Midbrain (tissue), 1 donor: ENCODE results near the gene ATG7.
"Not testable (repeated sequence)": the region's sequence is repeated elsewhere in the genome, so short reads cannot be mapped to it uniquely, and the experiment has no call there.

ENCODE experiments used
- DNase-seq: peaks from one replicate; lab custom pipeline; 2025; lab: John Stamatoyannopoulos, UW

Gene ATG7

DNA sequence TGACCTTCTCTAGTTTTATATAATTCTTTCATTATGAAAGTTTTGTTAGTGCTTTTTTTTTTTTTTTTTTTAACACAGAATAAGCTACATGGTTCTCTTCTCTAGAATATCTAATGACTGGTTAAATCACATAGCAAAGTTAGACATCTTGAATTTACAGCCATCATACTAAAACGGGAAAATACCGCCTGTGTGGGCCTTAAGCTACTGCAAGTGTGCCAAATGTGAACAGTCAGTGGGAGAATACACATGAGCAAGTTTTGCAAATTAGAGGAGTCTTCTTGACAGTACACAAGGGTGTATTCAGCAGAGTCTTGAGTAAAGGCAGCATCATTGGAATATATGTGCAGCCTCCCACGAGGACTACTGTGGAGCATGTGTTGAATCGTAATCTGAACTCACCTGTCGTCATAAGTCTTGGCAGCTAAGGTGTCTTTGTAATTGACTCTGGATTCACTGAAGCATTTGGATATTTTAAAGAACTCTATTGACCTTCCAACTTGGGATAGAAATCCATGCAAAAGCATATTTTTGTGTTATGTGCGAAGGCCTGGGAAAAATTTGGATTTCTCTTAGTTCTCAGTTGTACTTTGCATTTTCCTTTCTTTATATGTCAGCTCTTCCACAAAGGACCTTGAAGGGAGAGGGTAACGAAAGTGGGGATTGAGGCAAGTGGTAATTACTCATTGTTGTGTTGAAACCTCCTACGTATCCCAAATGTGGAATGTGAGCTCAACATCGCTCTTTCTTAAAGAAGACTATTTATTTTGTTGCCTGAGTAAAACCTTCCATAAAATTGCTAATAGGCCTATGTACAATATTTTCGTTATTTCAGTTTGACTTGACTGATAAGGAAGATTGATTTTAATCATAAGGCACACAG, 117.4 kb downstream of the ATG7 start:
- no peak for DNase-seq

DNA sequence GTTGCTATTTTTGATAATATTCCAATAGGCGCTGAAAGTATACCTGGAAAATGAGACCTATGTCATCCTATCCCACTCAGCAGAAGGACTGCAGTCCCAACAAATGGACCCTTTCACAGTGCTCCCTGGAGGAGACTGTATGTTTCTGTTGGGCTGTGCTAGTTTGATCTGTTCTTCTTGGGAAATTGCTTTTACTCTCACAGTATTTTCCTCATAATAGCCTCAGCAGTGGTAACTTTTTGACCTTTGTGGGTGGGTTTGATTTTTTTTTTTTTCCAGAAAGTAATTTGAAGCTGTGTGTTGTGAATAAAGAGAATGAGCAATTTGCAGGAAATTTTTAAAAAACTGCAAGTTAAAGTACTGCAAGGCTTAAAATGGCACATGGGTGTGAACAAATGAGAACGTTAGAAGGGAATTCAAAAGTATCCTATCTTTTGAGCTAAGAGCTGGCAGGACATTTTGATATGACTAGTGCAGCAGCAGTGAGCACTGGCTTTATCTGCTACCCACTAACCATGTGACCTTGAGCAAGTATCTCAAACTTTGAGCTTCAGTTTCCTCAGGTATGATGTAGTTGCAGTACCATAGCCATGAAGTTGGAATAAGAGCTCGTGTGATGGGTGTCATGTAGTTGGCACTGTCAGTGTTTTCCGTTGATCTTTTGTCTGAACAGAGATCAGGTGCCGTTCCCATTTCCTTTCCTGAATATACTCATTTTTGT, 118.4 kb downstream of the ATG7 start:
- DNase-seq, result no peak

DNA sequence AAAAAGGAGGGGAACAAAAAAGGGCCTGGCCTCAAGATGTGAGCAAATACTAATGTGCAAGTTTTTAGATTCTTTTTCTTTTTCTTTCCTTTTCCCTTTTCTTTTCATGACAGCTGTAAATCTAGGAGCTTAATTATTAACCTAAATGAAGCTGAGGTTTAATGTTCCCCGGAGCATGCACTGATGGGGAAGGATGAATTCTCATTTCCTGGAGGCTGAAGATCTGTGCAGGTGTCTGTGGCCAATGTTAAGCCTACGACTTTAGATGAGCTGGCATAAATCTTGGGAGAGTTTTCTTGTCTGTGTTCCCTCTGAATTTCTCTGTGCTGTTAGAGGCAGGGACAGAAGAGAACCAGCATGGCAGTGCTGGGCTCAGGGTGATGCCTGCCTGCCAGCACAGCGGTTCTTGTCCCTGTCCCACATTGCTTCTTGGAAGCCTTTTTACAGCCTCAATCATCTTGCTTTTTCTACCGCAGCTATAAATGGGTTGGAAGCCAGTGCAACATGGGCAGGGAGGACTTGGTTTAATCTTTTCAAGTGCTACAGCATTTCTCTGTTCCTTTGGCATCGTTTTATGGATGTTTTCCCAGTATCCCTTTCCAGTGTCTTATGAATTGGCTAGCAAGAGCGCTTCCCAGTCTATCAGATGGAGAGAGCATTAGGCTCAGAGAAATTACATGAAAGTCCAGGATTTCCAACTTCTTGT, 119.1 kb downstream of the ATG7 start:
- DNase-seq, result no peak

DNA sequence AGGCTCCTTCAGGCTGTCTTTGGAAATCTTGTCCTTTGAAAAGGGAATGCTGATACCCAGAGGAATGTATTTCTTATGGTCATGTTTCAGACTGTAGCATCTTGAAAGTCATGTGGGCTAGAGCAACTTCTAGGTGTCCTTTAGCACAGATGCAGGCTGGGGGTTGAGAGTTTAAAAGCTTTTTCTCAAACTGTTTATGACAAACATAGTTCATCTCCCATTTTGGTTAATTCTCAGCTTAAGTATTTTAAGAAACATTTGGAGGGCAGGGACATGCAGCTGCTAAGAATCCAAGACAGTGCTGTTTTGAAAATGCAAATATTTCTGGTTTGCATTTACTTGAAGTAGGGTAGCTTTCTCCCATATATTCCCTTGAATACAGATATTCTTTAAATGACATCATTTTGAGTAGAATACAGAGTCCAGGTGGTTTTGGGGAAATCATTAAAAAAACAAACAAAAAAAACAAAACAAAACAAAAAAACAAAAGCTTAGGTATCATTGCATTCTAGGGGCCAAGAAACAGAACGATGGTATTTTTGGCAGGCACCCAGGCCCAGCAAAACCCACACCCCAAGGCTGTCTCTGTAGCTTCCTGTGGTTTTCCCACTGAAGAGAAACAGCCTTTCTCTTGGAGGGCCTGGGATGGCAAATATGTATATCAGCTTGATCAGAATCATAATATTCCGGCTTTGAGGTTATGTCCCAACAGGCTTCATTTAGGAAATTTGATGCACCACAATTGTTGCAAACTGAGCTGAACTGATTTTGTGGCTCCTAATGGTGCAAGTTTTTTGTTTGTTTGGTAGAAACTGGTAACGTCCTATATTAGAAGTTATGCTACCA, 120.0 kb downstream of the ATG7 start:
- DNase-seq, result no peak

DNA sequence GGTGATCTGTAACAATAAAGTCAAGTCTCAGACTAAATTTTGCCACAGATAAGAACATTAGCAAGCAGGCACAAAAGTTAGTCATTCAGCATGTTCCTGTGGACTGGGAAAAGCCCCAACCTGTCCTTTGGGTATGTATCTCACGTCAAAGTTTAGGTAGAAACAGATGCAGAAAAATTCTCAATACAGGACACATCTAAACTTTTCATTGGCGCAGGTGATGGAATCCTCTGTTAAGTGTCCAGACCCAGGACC, 120.6 kb downstream of the ATG7 start:
- DNase-seq, result no peak

DNA sequence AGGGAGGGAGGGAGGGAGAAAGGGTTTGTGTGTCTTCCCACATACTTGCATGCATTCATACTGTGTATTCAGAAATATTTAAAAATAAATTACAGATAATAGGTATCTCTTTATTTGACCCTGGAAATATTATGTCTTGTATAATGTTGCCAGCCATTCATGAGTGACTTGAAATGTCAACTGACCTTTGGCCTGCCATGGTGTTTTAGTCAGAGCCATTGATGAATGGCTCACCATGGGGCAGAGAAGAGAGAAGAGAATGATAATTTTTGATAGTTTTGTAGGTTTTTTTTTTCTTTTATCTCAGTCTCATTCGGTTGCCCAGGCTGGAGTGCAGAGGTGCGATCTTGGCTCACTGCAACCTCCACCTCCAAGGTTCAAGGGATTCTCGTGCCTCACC, 121.2 kb downstream of the ATG7 start:
- DNase-seq, result no peak

DNA sequence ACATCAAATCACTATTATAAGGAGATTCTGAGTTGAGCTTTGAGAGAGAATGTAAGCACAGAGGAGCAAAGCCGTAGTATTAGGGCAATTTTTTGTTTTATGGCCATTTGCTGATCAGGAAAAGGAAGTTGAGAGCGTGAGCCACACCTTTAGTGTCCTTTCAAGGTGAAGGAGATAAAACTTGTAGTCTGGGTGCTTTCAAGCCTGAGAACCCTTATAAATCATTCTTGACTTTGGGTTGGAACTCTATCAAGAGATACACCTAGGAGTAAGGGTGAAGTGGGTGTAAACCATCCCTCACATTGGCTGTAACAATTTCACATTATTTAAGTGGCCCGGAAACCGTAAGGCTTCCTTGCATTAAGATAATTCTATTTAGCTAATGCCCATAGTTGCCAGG, 122.2 kb downstream of the ATG7 start:
- no peak for DNase-seq

DNA sequence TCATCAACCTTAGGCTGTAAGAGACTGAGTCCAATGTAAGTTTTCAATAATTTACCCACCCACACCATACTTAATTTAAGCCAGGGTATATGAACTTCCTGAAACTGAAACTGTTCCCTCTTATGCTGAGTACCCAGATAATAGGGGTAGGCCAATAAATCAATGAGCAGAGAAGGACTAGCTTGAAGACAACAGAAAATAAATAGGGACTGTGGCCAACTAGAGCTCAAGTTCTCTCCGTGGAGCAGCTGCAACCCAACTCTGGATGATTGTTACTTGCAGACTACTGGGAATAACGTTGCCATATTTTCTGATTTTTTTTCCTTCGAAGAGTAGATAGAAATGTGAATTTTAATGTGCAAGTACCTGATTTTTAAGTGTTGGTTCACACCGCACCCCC, 128.0 kb downstream of the ATG7 start:
- no peak for DNase-seq

DNA sequence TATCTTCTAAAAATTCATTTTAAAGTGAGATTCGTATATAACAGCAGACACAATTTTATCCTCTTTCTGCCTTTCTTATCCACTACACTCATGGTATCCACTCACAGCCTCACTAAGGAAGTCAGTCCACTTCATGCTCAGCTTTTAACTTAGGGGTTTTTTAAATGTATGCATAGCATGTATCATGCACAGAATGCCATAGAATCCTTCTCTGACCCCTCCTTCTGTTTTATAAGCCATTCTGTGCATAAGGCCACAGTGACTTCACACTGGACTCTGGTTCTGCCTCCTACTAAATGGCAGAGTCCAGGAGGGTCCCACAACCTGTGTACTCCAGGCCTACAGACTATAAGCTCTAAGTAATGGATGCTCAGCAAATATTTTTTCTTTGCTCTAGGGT, 129.2 kb downstream of the ATG7 start:
- DNase-seq, result no peak

DNA sequence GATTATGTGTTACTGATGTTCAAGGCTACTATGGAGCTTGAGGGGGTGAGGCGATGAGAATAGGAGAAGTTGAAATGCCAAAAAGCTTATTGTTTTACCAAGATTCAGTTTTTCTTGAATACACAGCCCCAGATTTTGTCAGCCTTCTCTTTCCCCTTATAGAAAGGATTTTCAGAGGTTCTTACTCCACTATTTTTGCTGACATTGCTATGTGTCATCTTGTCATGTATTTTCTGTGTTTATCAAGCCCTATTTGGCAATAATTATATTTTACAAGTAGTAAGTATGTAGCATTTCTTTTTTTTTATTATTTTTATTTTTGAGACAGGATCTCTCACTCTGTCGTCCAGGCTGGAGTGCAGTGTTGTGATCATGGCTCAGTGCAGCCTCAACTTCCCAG, 133.1 kb downstream of the ATG7 start:
- no peak for DNase-seq

DNA sequence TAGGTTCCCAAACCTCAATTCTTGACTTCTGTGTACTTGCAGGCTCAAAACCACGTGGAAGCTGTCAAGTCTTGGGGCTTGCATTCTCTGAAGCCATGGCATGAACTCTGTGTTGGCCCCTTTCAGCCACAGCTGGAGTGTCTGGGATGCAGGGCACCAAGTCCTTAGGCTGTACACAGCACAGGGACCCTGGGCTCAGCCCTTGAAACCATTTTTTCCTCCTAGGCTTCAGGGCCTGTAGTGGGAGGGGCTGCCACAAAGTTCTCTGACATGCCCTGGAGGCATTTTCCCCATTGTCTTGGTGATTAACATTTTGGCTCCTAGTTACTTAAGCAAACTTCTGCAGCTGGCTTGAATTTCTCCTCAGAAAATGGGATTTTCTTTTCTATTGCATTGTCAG, 135.4 kb downstream of the ATG7 start:
- no peak for DNase-seq

DNA sequence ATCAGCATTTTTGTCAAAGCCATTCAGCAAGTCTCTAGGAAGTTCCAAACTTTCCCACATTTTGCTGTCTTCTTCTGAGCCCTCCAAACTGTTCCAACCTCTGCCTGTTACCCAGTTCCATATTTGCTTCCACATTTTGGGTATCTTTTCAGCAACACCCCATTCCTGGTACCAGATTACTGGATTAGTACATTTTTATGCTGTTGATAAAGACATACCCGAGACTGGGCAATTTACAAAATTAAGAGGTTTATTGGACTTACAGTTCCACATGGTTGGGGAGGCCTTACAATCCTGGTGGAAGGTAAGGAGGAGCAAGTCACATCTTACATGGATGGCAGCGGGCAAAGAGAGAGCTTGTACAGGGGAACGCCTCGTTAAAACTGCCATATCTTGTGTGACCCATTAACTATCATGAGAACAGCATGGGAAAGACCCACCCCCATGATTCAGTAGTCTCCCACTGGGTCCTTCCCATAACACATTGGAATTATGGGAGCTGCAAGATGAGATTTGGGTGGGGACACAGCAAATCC, 136.2 kb downstream of the ATG7 start:
- not testable (repeated sequence) for DNase-seq

DNA sequence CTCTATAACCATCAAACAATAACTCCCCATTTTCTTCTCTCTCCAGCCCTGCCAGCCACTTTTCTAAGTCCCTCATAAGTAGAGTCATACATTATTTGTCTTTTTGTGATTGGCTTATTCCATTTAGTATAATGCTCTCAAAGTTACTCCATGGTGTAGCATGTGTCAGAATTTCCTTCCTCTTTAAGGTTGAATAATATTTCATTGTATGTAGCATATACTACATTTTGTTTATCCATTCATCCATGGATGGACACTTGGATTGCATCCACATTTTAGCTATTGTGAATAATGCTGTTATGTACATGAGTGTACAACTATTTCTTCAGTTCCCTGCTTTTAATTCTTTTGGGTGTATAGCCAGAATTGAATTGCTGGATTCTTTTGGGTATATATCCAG, 138.4 kb downstream of the ATG7 start:
- no peak for DNase-seq

DNA sequence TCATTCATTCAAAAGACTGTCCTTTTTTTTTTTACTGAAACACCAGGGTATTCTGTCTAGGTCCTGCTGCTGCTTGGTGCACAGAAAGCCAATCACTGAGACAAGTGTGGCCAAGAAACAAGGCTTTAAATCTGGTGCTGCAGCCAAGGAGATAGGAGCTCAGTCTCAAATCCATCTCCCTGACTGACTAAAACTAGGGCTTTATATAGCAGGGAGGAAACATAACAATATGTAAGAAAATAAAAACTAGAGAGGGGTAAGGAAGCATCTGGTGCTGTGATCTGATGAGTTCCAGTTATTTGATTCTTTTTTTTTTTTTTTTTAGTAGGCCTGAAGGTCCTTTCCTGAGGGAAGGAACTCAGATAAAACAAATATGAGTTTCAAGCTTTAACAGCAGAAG, 139.8 kb downstream of the ATG7 start:
- DNase-seq, result no peak

DNA sequence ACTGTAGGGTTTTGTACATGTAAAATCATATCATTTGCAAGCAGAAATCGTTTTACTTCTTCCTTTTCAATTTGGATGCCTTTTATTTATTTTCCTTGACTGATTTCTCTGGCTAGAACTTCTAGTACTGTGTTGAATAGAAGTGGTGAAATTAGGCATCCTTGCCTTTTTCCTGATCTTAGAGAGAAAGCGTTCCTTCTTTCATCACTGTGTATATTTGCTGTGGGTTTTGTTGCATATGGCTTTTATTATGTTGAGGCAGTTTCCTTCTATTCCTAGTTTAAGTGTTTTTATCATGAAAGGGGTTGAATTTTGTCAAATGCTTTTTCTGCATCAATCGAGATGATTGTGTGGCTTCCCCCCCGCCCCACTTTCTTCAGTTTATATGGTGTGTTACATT, 140.9 kb downstream of the ATG7 start:
- no peak for DNase-seq

DNA sequence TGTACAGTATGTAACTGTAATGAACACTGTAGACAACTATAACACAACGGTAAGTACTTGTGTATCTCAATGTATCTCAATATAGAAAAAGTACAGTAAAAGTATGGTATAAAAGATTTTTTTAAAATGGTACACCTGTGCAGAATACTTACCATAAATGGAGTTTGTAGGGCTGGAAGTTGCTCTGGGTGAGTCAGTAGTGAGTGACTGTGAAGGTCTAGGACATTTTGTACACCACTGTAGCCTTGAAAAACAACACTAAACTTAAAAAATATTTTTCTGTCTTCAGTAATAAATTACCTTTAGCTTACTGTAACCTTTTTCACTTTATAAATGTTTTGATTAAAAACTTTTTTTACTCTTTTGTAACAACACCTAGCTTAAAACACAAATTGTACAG, 142.9 kb downstream of the ATG7 start:
- no peak for DNase-seq

DNA sequence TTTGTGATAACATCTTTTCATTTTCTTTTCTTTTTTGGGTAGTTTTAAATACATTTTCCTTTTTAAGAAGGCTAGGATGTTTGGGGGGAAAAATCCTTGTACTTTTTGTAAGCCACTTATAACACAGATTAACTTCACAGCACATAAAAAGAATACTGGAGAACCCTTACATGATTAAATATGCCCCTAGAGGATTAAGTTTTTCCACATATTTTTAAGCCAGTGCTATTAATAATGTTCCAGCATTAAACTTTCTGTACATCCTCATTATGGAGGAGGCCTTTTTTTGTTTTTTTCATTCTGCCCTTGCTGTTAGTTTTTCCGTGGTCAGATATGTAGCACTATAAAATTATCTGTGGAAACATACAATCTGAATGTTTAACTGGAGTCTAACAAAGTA, 147.9 kb downstream of the ATG7 start:
- no peak for DNase-seq

DNA sequence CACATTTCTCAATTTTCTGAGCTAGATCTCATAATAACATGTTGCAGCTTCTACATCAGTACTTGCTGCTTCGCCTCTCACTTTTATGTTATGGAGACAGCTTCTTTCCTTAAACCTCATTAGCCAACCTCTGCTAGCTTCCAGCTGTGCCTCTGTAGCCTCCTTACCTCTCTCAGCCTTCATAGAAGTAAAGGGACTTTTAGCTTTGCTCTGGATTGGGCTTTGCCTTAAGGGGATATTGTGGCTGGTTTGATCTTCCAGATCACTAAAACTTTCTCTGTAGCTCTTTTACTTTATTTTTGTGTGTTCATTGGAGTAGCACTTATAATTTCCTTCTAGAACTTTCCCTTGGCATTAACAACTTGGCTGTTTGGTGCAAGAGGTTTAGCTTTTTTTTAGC, 150.1 kb downstream of the ATG7 start:
- DNase-seq, result no peak

DNA sequence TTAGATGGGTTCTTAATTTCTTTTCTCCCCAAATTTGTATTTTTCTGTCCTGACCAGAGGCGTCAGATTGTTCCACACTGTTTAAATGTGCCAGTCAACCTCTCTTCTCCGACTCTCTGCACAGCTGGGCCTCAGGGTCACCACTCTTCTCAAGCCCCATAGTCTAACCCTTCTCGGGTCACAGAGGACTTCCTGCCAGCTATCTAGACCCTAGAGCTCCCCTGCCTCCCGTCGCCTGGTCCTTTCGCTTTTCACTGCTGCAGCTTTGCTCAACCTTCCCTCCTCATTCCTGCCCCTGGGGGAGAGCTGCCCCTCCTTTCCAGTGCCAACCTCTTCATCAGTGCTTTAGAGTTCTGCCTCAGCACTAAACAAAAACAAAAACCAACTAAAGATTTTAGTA, 151.7 kb downstream of the ATG7 start:
- no peak for DNase-seq

DNA sequence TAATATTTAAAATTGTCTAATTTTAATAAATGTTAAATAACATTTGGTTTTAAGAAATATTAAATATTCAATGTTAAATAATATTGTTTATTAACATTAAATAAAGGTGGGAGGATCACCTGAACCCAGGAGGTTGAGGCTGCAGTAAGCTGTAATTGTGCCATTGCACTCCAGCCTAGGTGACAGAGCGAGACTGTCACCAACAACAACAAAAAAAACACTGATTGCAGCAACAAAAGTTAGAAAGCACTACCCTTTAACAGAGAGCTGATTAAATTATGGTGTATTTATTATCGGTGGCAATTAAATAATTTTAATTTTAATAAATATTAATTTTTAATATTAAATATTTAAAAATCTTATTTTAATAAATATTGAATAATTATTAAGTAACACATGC, 152.1 kb downstream of the ATG7 start:
- no peak for DNase-seq

DNA sequence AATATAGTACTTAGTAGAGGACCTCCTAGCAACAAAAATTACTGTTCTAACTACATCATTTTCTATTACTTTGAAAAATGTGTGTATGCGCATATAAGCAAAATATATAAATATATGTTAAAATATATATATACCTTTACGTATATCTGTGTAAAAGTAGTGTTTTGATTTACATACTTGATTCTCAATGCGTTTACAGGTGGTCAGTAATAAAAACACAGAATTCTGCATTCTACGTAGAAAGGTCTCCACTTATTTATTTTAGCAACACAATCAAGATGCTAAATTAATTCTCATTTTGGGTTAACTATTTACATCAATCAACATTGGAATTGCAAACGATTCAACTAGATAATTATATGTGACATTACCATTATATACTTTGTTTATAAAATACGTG, 158.0 kb downstream of the ATG7 start:
- no peak for DNase-seq

DNA sequence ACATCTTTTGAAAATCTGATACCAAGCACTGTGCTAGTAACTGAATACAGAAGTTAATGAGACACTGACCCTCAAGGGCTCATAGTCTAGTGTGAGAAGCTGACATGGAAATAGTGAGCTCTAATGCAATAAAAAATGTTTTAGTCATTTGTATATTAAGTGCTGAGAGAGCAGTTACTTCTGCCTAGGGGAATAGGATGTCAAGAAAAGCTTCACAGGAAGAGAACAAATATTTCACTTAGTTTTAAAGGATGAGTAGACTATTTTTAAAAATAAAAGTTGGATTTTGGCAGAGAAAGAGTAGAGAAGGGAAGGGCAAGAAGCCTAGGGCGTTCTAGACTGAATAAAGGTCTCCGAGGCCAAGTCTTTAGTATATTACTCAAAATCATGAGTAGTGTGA, 158.4 kb downstream of the ATG7 start:
- no peak for DNase-seq
